RPMI8226 (cell line): ENCODE measurements around the gene ACAA2.
A peak's percentile ranks its signal among the peaks of the same experiment; 100 is the strongest.
"Not testable (repeated sequence)": the region's sequence is repeated elsewhere in the genome, so short reads cannot be mapped to it uniquely, and the experiment has no call there.

Source experiments
- DNase-seq: peaks from one replicate; pipeline ENCODE4 v3.0.0-alpha.2; 2015

Gene ACAA2

DNA sequence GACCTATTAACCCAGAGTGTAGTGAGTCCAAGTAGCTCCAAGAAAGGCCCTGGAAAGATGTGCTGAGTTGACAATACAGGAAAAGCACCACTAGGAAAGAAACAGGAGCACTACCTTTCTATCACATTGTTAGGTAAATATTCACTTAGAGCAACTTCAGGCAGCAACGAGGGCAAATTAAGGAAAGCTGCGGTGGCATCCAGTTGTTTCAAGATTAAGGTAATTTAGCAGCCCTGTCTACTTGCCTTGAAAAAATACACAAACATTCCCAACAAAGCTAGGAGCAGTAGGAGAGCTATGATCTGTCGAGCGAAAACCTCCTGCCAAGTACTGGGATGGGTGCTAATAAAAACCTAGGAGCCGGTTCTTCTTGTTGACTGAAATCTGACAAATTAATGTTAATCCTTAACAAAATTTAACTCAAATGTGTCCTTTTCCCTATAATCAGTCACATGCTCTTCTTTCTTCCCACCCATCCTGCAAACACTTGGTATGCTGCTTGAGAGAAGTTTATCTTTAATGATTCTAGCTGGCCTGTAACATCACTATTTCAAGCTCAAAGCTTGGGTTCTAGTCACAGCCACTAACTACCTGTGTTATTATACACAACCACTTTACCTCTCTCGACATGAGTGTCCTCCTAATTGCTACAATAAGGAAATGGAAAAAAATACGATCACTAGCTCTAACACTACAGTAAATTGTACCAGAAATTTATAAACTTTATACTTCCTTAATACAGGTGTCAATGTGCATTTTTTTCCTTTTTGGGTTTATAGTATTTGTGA is 2.0 kb downstream of the ACAA2 start:
- DNase-seq, result no peak

DNA sequence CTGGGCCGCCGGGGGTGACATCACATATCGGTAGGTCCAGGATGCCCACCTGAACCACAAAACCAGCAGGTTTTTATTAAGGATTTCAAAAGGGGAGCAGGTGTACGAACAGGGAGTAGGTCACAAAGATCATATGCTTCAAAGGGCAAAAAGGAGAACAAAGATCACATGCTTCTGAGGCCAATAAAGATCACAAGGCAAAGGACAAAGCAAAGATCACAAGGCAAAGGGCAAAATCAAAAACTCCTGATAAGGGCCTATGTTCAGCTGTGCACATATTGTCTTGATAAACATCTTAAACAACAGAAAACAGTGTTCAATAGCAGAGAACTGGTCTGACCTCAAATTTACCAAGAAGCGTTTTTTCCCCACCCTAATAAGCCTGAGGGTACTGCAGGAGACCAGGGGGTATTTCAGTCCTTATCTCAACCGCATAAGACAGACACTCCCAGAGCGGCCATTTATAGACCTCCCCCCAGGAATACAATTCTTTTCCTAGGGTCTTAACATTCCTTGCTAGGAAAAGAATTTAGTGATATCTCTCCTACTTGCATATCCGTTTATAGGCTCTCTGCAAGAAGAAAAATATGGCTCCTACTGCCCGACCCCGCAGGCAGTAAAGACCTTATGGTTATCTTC is 4.7 kb downstream of the ACAA2 start:
- DNase-seq, result not testable (repeated sequence)

DNA sequence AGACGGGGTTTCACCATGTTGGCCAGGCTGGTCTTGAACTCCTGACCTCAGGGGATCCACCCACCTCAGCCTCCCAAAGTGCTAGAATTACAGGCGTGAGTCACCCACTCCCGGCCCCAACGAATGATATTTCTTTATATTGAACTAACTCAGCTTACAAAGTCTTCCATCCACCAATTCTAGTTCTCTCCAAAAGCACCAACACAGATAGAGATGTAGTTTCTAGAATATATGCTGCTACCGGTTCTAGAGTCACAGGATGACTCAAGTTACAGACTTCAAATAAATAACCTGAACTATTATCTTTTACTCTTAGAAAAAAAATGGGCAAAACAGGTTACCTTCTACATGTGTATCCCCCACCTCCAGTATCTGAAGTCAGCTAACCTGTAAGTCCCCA is 9.2 kb downstream of the ACAA2 start:
- DNase-seq, result no peak

DNA sequence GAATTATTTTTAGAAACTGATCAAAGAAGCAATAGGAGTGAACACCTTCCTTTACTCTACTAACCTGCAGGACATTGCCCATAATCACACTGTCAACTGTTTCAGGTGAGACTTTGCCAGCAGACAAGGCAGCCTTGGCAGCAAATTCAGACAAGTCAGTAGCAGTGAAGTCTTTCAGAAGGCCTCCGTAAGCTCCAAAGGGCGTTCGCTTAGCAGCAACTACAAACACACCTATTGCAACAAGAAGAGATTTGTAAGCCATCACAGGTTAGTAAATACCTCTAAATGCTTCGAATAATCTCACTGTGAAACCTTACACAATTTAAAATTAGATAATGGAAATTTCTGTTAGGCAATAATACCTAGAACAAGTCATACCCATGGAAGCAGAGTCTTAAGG is 10.7 kb downstream of the ACAA2 start:
- no peak for DNase-seq

DNA sequence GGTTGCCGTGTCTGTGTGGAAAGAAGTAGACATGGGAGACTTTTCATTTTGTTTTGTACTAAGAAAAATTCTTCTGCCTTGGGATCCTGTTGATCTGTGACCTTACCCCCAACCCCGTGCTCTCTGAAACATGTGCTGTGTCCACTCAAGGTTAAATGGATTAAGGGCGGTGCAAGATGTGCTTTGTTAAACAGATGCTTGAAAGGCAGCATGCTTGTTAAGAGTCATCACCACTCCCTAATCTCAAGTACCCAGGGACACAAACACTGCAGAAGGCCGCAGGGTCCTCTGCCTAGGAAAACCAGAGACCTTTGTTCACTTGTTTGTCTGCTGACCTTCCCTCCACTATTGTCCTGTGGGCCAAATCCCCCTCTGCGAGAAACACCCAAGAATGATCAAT is 12.8 kb downstream of the ACAA2 start:
- DNase-seq, result not testable (repeated sequence)

DNA sequence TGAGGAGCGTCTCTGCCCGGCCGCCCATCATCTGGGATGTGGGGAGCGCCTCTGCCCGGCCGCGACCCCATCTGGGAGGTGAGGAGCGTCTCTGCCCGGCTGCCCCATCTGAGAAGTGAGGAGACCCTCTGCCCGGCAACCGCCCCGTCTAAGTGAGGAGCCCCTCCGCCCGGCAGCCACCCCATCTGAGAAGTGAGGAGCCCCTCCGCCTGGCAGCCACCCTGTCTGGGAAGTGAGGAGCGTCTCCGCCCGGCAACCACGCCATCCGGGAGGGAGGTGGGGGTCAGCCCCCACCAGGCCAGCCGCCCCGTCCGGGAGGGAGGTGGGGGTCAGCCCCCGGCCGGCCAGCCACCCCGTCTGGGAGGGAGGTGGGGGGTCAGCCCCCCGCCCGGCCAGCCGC is 13.5 kb downstream of the ACAA2 start:
- DNase-seq, result not testable (repeated sequence)

DNA sequence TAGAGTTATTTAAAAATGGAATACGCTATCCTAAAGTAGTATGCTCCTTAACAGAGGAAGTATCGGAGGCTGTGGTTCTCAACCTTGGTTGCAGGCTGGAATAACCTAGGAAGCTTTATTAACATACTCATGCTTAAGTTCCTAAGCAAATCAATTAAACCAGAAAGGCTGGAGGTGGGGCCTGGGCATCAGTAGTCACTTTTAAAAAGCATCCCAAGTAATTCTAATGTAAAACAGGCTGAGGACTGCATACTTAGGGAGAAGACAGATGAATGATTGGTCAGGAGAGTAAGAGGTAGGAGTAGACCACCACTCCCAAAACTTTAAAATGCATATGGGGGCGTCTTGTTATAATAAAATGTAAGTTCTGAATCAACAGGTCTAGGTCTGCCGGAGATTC is 15.3 kb downstream of the ACAA2 start:
- DNase-seq, result no peak

DNA sequence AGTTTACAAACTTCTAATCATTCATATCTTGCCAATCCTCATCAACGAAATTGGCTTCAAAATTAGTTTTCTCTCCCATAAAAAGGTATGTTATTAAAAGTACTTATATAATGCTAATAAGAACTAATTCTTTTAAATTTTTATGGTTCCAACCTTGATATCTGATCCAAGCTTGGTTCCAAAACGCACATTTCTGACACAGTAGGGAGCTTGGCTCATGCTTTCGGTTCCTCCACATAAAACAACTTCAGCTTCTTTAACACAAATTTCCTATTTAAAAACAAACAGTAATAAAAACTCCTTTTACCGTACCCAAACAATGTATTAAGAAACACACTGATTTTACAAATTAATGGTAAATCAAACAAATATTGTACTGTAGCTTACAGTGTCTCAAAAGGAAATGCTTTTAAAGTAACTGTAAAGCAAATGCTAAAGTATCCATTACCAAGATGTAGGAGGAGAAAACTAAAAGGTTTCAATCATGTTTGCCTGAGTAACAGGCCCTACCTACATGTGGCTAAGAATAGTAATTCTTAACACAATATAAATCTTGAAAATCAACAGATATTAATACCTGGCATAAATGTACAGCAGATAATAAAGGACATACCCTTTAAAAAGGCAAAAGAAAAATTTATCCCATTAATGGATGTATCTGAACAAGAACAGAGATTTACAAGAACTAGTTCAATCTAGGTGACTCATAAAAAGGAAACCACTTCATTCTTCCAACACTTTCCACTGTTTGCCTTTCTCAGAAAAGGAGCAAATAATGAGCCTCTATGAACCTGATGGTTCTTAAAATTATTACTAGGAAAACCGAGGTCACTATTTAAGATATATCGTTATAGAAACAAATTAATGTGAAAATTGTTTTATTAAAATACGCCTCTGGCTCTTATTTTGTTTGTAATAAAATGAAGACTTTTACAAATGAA is 17.5 kb downstream of the ACAA2 start:
- no peak for DNase-seq

DNA sequence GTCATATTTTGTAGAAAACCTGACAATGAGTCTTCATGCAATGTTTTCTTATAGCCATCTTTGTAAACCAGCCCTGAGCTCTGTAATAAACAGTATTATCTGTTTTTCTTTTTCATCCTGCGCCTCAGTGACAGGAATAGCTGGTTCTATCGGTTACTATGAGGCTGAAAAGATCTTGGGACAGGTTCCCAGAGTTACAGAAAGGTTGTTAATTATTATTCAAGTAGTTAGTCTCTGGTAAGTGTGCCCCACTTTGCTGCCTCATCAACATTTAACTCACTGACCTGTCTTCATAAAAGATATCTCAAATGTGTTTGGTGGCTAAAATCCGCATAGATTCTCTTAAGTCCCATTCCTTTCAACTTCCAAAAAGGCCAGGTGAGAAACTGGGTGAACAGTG is 18.6 kb downstream of the ACAA2 start:
- DNase-seq, result no peak

DNA sequence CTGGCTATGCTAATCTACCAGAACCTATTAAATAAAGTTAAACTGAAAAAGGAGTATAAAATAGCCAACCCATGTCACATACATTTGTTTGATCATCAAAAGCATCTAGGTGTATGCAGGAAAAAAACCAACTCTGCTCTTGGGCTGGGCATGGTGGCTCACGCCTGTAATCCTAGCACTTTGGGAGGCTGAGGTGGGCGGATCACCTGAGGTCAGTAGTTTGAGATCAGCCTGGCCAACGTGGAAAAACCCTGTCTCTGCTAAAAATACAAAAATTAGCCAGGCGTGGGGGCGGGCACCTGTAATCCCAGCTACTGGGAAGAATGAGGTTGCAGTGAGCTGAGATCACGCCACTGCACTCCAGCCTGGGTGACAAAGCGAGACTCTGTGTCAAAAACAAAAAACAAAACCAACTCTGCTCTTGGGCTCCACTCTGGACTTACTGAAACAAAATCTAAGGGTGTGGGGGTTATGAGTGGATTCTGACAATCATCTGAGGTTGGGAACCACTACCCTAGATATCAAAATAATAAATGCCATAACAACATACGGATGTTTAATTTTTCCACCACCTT is 23.7 kb downstream of the ACAA2 start:
- not testable (repeated sequence) for DNase-seq

DNA sequence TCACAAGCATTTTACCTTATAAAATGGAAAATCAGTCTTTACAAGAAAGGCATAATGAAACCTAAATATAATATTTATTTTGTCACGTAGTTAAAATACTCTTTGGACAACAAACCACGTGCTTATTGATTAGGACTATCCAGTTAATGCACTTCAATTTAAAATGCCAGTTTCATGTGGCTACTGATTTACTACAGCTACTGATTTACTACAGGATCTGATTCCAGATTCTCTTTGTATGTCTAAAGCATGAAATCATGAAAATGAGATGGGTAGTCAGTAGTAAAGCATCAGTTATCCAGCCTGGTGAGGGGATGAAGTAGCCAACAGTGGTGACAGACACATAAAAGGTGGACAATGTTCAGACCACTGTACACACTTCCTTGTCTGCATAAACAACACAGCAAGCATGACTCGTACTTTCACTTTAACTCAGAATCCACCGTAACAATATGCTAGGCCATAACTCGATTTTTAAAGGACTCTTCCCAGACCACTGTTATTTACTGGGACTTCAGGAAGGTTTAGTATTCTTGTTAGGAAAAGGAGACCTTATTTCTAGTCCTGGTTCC is 24.9 kb downstream of the ACAA2 start:
- no peak for DNase-seq

DNA sequence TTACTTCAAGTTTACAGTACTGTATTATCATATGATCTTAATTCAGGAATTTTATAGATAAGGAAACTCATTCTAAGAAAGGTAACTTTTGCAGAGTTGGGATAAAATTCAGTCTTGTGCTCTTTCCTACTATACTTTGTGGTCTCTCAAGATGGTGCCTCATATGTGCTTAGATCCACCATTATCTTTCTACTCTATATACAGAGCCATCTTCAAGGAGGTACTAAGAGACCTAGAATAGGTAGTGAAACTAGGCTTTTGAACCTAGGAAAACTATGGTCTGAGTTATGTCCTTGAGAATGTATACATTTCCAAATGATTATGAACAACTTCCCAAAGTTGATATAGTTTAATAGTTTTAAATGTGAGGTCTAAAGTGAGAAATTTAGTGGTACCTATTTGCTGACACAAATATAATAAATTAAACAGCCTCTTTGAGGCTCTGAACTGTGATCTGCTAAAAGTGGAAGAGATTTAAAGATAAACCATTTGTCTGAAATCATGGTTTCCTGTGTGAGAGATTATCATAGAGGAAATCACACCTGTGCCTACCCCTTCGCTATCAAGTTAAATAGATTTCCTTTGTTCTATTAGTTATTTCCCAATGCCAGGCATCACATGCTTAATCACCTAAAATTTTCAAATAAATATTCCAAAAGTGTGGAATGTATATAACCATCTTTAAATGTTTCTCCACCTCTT is 27.2 kb downstream of the ACAA2 start:
- no peak for DNase-seq

DNA sequence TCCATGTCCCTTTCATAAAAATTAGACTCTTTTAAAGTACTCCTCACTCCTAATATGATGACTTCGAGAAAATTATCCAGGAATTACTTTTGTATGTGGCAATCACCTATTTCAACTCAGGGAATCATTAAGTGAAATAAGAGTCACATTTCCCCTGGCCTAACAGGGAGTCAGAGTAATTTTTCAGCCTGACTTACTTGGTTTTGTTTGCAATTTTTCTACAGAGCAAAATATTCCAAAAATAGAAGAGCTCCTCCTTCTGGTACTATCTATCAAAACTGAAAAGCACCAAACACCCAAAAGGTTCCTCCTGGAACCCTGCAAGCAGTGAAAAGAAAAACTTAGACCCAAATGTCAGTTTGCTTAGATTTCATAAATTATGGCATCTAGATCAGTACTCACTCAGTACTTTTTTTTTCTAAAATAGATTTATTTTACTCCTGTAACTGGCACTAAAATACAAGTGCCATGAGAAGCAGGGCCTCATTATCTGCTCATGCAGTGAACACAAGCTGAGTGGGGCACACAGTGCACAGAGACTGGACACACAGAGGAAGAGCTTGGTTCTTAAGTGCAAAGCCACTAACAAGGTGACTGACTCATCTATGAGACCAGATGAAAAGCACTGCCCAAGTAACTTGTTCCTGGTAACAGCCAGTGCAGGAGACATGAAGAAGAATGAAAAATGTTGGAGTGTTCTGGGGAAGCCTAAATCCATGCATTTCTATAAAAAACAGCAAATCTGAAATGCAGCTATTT is 28.7 kb downstream of the ACAA2 start:
- no peak for DNase-seq

DNA sequence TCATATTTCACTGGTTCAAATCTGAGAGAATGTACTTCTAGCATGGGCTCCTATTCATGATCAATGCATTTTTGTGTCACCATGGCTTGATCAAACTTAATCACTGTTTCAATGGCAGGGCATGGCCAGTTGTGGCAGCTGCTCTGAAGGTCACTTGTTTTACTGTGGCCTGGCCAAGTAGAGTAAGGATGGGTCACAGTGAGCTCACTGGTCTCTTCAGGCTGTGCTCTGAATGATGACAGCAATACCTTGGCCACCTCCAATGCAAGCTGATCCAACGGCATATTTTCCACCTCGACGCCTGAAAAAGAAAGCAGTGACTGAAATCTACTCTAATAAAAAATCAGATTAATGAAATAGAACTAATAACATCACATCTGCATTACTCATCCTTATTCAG is 29.7 kb downstream of the ACAA2 start:
- not testable (repeated sequence) for DNase-seq

DNA sequence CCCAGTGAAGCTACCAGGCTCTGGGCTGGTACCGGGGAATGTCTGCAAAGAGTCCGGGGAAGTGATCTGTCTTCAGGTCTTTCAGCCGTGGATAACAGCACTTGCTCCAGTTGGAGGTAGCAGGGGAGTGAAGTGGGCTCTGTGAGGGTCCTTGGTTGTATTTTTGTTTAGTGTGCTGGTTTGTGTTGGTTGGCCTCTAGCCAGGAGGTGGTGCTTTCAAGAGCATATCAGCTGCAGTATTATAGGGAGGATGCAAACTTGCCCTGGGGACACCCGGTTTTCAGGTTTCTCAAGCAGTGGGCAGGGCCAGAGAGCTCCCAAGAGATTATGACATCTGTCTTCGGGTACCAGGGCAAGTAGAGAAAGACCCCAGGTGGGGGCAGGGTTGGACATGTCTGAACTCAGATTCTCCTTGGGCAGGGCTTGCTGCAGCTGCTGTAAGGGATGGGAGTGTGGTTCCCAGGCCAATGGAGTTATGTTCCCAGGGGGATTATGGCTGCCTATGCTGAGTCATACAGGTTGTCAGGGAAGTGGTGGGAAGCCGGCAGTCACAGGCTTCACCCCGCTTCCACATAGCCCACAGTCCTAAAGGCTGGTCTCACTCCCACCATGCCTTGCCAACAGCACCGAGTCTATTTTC is 34.4 kb downstream of the ACAA2 start:
- DNase-seq, result no peak

DNA sequence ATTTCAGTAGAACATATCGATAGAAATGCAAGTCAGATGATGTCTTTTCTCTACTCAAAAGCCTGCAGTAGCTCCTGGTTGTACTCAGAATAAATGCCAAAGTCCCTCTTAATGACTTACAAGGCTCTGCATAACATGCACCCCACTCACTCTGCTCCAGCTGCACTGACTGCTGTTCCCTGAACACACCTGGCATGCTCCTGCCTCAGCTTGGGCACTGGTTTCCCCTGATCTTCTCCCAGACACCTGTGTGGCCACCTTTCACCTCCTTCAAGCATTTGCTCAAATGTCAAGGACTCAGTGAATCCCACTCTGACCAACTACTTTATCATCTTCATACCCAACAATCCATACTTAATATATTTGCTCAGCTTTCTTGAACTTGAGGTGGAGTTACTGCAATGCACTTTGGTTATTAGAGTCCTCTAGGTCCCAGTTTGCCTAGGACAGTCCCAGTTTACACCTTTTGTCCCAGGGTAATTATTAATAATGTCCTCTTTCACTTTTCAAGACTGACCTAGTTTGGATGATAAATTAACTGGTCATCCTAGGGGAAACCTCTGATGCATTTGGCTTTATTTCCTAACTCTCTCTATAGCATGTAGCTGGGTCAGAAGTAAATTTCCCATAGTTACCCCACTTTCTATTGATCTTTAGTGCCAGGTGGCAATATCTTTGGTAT is 44.1 kb downstream of the ACAA2 start:
- no peak for DNase-seq

DNA sequence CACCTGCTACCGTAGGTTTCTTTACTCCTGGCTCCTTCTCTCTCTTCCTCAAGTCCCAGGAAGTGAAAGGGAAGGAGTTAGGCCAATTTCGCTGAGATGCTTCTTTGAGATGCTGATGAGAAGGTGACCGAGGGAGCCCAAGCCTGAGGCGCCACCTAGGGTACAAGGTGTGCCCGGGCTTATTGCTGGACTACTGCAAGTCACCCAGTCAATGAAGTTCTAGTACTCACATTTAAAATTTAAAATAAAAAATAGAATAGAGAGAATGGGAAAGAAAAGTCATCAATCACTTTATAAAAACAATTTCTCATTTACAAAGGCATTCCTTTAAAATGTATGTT is 45.3 kb downstream of the ACAA2 start:
- peak; percentile 70 for DNase-seq

DNA sequence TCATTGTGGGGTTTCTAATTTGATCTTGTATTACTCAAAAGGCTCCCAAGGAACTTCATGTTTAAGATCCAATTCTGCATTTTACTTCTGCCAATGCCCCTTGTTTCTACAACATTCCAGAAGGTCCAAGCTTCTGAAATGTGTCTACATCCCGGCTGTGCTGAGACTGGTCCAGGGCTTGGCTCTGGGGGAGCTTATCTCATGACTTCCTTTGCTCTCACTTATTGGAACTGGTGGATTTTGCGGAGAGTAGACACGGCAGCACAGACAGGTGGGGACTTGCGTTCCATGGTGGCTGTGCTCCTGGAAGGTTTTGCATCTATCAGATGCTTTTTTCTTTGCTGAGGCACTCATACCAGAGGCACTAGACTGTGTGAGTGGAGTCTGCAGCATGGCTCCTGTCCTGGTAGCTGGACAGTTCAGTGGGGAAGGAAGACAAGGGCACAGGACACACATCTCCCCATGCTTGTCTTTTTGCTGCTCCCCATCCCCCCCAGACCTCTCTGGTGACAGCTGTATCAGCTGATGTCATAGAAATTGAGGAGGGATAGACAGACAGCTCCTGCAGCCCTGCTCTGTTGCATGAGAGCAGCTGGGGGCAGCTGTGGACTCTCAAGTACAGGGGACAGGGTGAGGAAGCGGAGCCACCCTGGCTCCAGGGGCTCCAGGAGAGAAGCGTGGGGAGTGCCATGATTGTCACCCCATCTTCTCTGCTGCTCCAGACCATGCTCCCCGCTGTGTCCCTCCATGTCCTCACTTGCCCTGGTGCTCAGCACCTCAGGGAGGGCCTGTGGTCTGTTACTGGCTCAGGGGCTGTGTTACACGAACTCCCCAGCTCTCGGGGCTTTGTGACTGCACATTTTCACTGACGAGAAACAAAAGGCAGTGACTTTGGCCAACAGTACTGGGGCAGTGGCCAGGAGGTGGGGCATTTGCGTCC is 46.0 kb downstream of the ACAA2 start:
- DNase-seq, result no peak

DNA sequence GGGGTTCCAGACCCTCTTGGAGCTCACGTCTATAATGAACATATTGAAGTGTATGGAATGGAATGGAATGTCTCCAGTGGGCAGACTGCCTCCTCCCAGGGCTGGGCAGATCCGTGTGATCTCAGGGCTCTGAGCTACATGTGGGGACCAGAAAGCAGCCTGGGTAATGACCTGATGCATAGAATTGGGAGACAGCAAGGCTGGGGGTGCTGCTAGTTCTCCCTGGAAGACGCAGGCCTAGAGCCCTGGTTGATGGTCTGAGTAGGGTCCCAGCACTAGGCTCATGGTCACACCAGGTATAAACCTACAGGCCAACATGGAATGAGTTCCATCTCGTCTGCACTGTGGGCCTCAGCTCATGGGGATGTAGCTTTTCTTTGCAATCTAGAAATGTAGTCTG is 46.7 kb downstream of the ACAA2 start:
- no peak for DNase-seq
